GM12878 (cell line): ENCODE results near the gene FGR. TPM values are rescaled to one million over a fixed set of nuclear protein-coding genes. Genes with fewer than 3 reads are reported as not detected.
A peak's percentile ranks its signal among the peaks of the same experiment; 100 is the strongest.

Experiments
- ATAC-seq: fragments of 200-7000 bp; cut with Tn5 transposase; 3 replicates; pipeline ENCODE4 v1.9.1; 2020; ENCODE audit warnings: mild to moderate bottlenecking, moderate library complexity
- BruUV-seq: library from RNA; stranded (reverse); fragments of 400-500 nt; replicated peaks from 2 replicates; lab custom pipeline; 2021; lab: Mats Ljungman, UMichigan
- CTCF ChIA-PET: fragments of 300-600 bp; sonication (Branson Sonifier 250); formaldehyde crosslinking; extraction: SDS; loops from one replicate; lab custom pipeline; 2021; ENCODE audit warnings: inconsistent platforms; lab: Yijun Ruan, JAX
- POLR2A ChIA-PET: fragments of 350-600 bp; formaldehyde crosslinking; extraction: SDS; loops from one replicate; lab custom pipeline; 2021; ENCODE audit warnings: inconsistent platforms; lab: Charles Lee
- RAD21 ChIA-PET: fragments of 300-600 bp; sonication (Branson Sonifier 250); formaldehyde crosslinking; loops from one replicate; lab custom pipeline; 2023; ENCODE audit warnings: antibody characterized with exemption; ENCODE audit not compliant: unreplicated experiment; lab: Charles Lee
- SMC1A ChIA-PET: fragments of 300-600 bp; sonication (Branson Sonifier 250); formaldehyde crosslinking; loops from one replicate; lab custom pipeline; 2023; ENCODE audit not compliant: unreplicated experiment, uncharacterized antibody; lab: Charles Lee
- DNase-seq: peaks from one replicate; pipeline ENCODE4 v3.0.0-alpha.2; 2011; ENCODE audit warnings: low read depth, low spot score
- FAIRE-seq: peaks from 3 replicates; lab custom pipeline; 2011; peaks lifted over from hg19 to GRCh38; lab: Jason Lieb, UNC
- H2AFZ ChIP-seq: 2 replicates; pipeline ENCODE4 v1.6.0; 2011; ENCODE audit warnings: low read depth, low read length, control low read depth; ENCODE audit not compliant: control insufficient read depth
- H3K27ac ChIP-seq: 2 replicates; pipeline ENCODE4 v1.5.1; 2011; ENCODE audit warnings: control low read depth; ENCODE audit not compliant: control insufficient read depth, insufficient read depth
- H3K27me3 ChIP-seq, 2 experiments: replicated peaks in 1 of 2; 2 replicates each; pipeline versions ENCODE4 v1.6.0 to v1.6.1; 2011; ENCODE audit warnings: low read length in 1 of 2; ENCODE audit not compliant: control insufficient read depth in 2 of 2, insufficient read depth in 2 of 2
- H3K36me3 ChIP-seq, 2 experiments: 2 replicates each; pipeline ENCODE4 v1.5.1; 2011; ENCODE audit warnings: low read length in 1 of 2; ENCODE audit not compliant: control insufficient read depth in 2 of 2, insufficient read depth in 2 of 2
- H3K4me1 ChIP-seq: 2 replicates; pipeline ENCODE4 v1.6.1; 2011; ENCODE audit warnings: mild to moderate bottlenecking, low read length, moderate library complexity, mixed read lengths; ENCODE audit not compliant: control insufficient read depth, insufficient read depth
- H3K4me2 ChIP-seq: 2 replicates; pipeline ENCODE4 v1.6.0; 2011; ENCODE audit warnings: control low read depth; ENCODE audit not compliant: control insufficient read depth, insufficient read depth
- H3K4me3 ChIP-seq: fragments of 200-600 bp; sonication (generic); 2 replicates; pipeline ENCODE4 v1.5.1; 2016
- H3K79me2 ChIP-seq: 2 replicates; pipeline ENCODE4 v1.6.0; 2011; ENCODE audit warnings: low read length; ENCODE audit not compliant: control insufficient read depth, insufficient read depth
- H3K9ac ChIP-seq: 2 replicates; pipeline ENCODE4 v1.8.0; 2011; ENCODE audit warnings: low read length, control low read depth, mixed read lengths; ENCODE audit not compliant: control insufficient read depth, insufficient read depth
- H3K9me3 ChIP-seq: replicated peaks from 3 replicates; pipeline ENCODE4 v1.5.1; 2011; ENCODE audit warnings: mild to moderate bottlenecking, low read length; ENCODE audit not compliant: control insufficient read depth, insufficient read depth
- H4K20me1 ChIP-seq: 2 replicates; pipeline ENCODE4 v1.6.0; 2011; ENCODE audit not compliant: control insufficient read depth, insufficient read depth
- ATF7 ChIP-seq: fragments of 450-650 bp; IDR thresholded peaks from 2 replicates; pipeline ENCODE4 v1.6.1; 2016; ENCODE audit warnings: low read depth, mild to moderate bottlenecking
- E4F1 ChIP-seq: fragments of 450-650 bp; IDR thresholded peaks from 2 replicates; pipeline ENCODE4 v1.6.1; 2018; ENCODE audit warnings: borderline replicate concordance, mild to moderate bottlenecking; ENCODE audit not compliant: partially characterized antibody
- EZH2 ChIP-seq: IDR thresholded peaks from 2 replicates; pipeline ENCODE4 v1.6.1; 2012; ENCODE audit warnings: low read depth, mild to moderate bottlenecking, control low read depth, inconsistent platforms, low read length, borderline replicate concordance; ENCODE audit not compliant: control insufficient read depth
- FOXK2 ChIP-seq: fragments of 450-650 bp; IDR thresholded peaks from 2 replicates; pipeline ENCODE4 v1.6.1; 2017; ENCODE audit warnings: mild to moderate bottlenecking, moderate library complexity
- IKZF2 ChIP-seq, 2 experiments: fragments of 450-650 bp; IDR thresholded peaks; 2 replicates each; pipeline ENCODE4 v1.6.1; 2017; ENCODE audit warnings: mild to moderate bottlenecking in 2 of 2, moderate library complexity in 2 of 2
- JUNB ChIP-seq: IDR thresholded peaks from 2 replicates; pipeline ENCODE4 v1.6.1; 2016; ENCODE audit warnings: antibody characterized with exemption, mild to moderate bottlenecking
- NFIC ChIP-seq: IDR thresholded peaks from 2 replicates; pipeline ENCODE4 v1.6.1; 2012; ENCODE audit warnings: low read depth, mild to moderate bottlenecking, inconsistent platforms, low read length, moderate library complexity
- NFYB ChIP-seq: IDR thresholded peaks from 2 replicates; pipeline ENCODE4 v1.6.1; 2011; ENCODE audit warnings: low read depth, mild to moderate bottlenecking, low read length, improper control_type of control experiment, moderate library complexity; ENCODE audit not compliant: insufficient read depth
- PKNOX1 ChIP-seq: fragments of 450-650 bp; IDR thresholded peaks from 2 replicates; pipeline ENCODE4 v1.6.1; 2016; ENCODE audit warnings: mild to moderate bottlenecking
- POU2F2 ChIP-seq: IDR thresholded peaks from 3 replicates; pipeline ENCODE4 v1.6.1; 2011; ENCODE audit warnings: low read depth, mild to moderate bottlenecking, low read length, borderline replicate concordance
- RELA ChIP-seq: fragments of 450-650 bp; IDR thresholded peaks from 2 replicates; pipeline ENCODE4 v1.8.0; 2014; ENCODE audit warnings: borderline replicate concordance; ENCODE audit not compliant: partially characterized antibody
- SRF ChIP-seq, 2 experiments: IDR thresholded peaks; 2 replicates each; pipeline ENCODE4 v1.6.1; 2011; ENCODE audit warnings: low read depth in 2 of 2, low read length in 2 of 2, mild to moderate bottlenecking in 1 of 2, moderate library complexity in 1 of 2
- SUPT20H ChIP-seq: IDR thresholded peaks from 2 replicates; pipeline ENCODE4 v1.6.1; 2011; ENCODE audit warnings: low read depth, mild to moderate bottlenecking, low read length, moderate library complexity, borderline replicate concordance; ENCODE audit not compliant: control insufficient read depth
- SUZ12 ChIP-seq: fragments of 200-600 bp; sonication (generic); IDR thresholded peaks from one replicate; pipeline ENCODE4 v1.6.1; 2018; ENCODE audit warnings: antibody characterized with exemption, mild to moderate bottlenecking; ENCODE audit not compliant: unreplicated experiment
- ZNF217 ChIP-seq: fragments of 450-650 bp; IDR thresholded peaks from 2 replicates; pipeline ENCODE4 v1.6.1; 2017; ENCODE audit warnings: antibody characterized with exemption, mild to moderate bottlenecking
- ZZZ3 ChIP-seq: IDR thresholded peaks from 2 replicates; pipeline ENCODE4 v1.6.1; 2011; ENCODE audit warnings: low read depth; ENCODE audit not compliant: control insufficient read depth, insufficient read length
- WGBS: methylation state at CpG from one replicate; pipeline ENCODE4 v1.1.6; 2016; ENCODE audit warnings: low lambda C conversion rate; ENCODE audit not compliant: insufficient replicate concordance, insufficient coverage; ENCODE audit errors: missing lambda C conversion rate; 5-methylcytosine and 5-hydroxymethylcytosine counted together
- in situ Hi-C: fragments of 300-500 bp; cut with MboI; formaldehyde crosslinking; loops from 9 replicates; pipeline ENCODE4 v1.14.3; 2018; ENCODE audit warnings: mixed read lengths
- intact Hi-C: fragments of 100-400 bp; cut with micrococcal nuclease; formaldehyde crosslinking; loops from one replicate; pipeline ENCODE4 v1.14.2; 2022; ENCODE audit not compliant: unreplicated experiment
- polyA plus RNA-seq, 11 experiments: library from polyadenylated mRNA; depleted of rRNA in 4 of 11; unstranded in 6 of 11; stranded (reverse) in 5 of 11; fragments of >200 nt; fragmentation: Nextera tagmentation in 4 of 11; fragmentation: Illumina TruSeq in 1 of 11; extraction: Ambion mirVana in 4 of 11; extraction: Trizol in 1 of 11; gene quantifications; 1 replicate in 1 of 11; 2 replicates in 10 of 11; pipeline versions ENCODE4 v1.2.1 to v1.2.3, GENCODE V29; 2011 to 2016; ENCODE audit warnings: inconsistent platforms in 2 of 11, missing spikeins in 2 of 11, low read depth in 1 of 11
- total RNA-seq, 4 experiments: library from RNA; depleted of rRNA in 3 of 4; stranded (reverse); fragments of >200 nt in 3 of 4; fragmentation: Illumina TruSeq in 1 of 4; extraction: Trizol in 1 of 4; gene quantifications; 2 replicates each; pipeline versions ENCODE4 v1.2.1 to v1.2.3, GENCODE V29; 2013 to 2021
- TF ChIP-seq, protein P1 (sequence below): fragments of 450-650 bp; IDR thresholded peaks from 2 replicates; pipeline ENCODE4 v1.6.1; 2017; ENCODE audit warnings: low read depth, mild to moderate bottlenecking, moderate library complexity

The FGR gene
- total and polyA plus RNA-seq, 10 of the 15 experiments (the other 5 are each of a cell fraction or from before 2014, with no cell fraction given), result 10.9 to 193 (median 74.7) TPM

- no TSS peak for BruUV-seq
- H2AFZ ChIP-seq, result peak within 1 kb of the TSS; percentile 86
- H3K9ac ChIP-seq, result peak within 1 kb of the TSS; percentile 58
- peaks cover 40% of the 10 kb centered on the region for H3K4me1 ChIP-seq
- H3K36me3 ChIP-seq, result no peaks in the 10 kb centered on the region; a peak in 2 of 4 replicates
- under 1% methylated on average over 46 of the region's 74 CpGs for WGBS
- FAIRE-seq (no peak), ATAC-seq (peak; percentile 75), DNase-seq (no peak)
- RAD21 ChIA-PET, result interaction anchor here (0.6 to 11.0 kb wide), 23 partner anchors 14 to 308 kb away, joined by 3 to 268 read pairs (median 4); partner anchors contain the start of genes FAM76A and WASF2
- H3K4me3 ChIP-seq, result peak within 1 kb of the TSS; percentile 83
- peaks cover 1% of the 10 kb centered on the region for H3K79me2 ChIP-seq
- POLR2A ChIA-PET, result interaction anchor here (0.6 to 2.2 kb wide), 12 partner anchors 29 to 463 kb away, joined by 3 to 9 read pairs (median 4); no protein-coding TSS in a partner anchor
- intact Hi-C loops, result loop anchor here (2.0 to 10.0 kb wide), 2 partner anchors 119 to 303 kb away; no protein-coding TSS in a partner anchor
- H3K27me3 ChIP-seq, result no peaks in the 10 kb centered on the region
- H3K9me3 ChIP-seq, result no peaks in the 10 kb centered on the region
- no peak within 1 kb of the TSS; the same call in 1 of the 2 replicates for H3K27ac ChIP-seq
- H3K4me2 ChIP-seq, result peak within 1 kb of the TSS; percentile 84
- SMC1A ChIA-PET, result interaction anchor here (0.5 to 9.2 kb wide), 8 partner anchors 34 to 207 kb away, joined by 3 to 248 read pairs (median 15); partner anchors contain the start of gene FAM76A
- in situ Hi-C loops, result no loop called here
- CTCF ChIA-PET, result interaction anchor here (0.5 to 10.4 kb wide), 15 partner anchors 22 to 305 kb away, joined by 3 to 327 read pairs (median 28); no protein-coding TSS in a partner anchor
- H4K20me1 ChIP-seq, result 0 out of 2 replicates have a peak, but pooled peaks cover 3% of the 10 kb centered on the region
- no peak for TF ChIP-seq SUPT20H
- TF ChIP-seq ZZZ3, result no peak
- peak; percentile 21 for TF ChIP-seq RELA
- TF ChIP-seq NFYB, result no peak
- no peak for TF ChIP-seq SUZ12
- TF ChIP-seq E4F1, result no peak
- peak; percentile 50; the same call in 1 of the 2 replicates for TF ChIP-seq PKNOX1
- no peak for TF ChIP-seq JUNB
- no peak for TF ChIP-seq EZH2
- peak; percentile 52; the same call in 1 of the 2 replicates for TF ChIP-seq ZNF217
- TF ChIP-seq NFIC, result no peak
- no peak for TF ChIP-seq POU2F2
- TF ChIP-seq SRF (IDR thresholded peaks at IDR 0.05; ENCODE audit: low read depth in 2 of 2, low read length in 2 of 2), result no peak
- no peak for TF ChIP-seq FOXK2
- no peak for TF ChIP-seq IKZF2 (IDR thresholded peaks at IDR 0.05)
- TF ChIP-seq, protein P1, sequence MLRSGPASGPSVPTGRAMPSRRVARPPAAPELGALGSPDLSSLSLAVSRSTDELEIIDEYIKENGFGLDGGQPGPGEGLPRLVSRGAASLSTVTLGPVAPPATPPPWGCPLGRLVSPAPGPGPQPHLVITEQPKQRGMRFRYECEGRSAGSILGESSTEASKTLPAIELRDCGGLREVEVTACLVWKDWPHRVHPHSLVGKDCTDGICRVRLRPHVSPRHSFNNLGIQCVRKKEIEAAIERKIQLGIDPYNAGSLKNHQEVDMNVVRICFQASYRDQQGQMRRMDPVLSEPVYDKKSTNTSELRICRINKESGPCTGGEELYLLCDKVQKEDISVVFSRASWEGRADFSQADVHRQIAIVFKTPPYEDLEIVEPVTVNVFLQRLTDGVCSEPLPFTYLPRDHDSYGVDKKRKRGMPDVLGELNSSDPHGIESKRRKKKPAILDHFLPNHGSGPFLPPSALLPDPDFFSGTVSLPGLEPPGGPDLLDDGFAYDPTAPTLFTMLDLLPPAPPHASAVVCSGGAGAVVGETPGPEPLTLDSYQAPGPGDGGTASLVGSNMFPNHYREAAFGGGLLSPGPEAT, result 0 out of 2 replicates have a peak, but pooled peaks have one; percentile 17
- TF ChIP-seq ATF7, result no peak
Measured at GRCh38 chr1:27603681-27604578, 31.1 kb downstream of the FGR start, which contains the start of gene AHDC1. Gene AHDC1, minus strand, starts transcription at chr1:27604144. Its CDS starts 52,029 bp downstream, at chr1:27552115.
